HG02623 (cell line): Measurements from ENCODE around the gene LMOD3.

Experiments used
- ATAC-seq: cut with Tn5 transposase; IDR thresholded peaks from one replicate; pipeline ENCODE4 v1.9.1; 2021; ENCODE audit warnings: moderate library complexity; ENCODE audit not compliant: unreplicated experiment

Gene LMOD3

GRCh38 chr3:69122403-69122802, at the start of gene LMOD3:
Gene LMOD3, minus strand, starts transcription at chr3:69122595. Its CDS starts 209 bp downstream, at chr3:69122386.
- ATAC-seq = no peak

DNA sequence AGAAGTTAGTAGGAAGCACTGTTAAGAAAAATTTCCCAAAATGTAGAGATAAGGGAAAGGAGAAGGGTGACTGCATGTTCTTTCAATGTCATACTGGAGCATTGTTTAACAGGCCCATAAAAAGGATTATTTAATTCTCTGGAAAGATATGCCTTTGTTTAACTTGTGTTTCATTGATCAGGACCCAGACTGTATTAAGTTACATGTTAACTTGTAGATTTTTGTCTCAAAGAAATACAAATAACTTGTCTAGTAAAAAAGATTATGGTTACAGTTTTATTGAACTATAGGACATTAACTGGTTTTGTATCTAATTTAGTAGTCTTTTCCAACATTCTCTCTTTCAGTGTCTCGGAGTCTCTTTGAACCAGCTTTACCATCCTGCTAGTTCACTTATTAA, 49.7 kb upstream of the LMOD3 start:
- no peak for ATAC-seq

DNA sequence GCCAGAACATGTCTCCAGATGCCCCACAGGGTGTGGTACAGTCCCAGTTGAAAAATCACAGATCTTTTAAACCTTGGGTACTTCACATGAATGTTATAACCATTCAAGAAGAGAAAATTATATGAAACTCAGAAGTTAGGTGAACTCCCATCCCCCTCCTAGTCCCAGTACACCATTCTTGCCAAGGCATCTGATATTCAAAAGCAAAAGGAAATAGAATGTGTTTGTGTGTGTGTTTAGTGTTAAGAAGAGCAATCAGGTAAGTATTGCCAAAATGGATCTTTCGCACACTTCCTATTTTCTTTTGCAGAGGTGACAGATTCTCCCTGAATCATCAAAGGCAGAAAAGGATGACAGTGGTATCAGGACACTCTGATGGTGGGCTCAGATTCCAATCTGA, 44.1 kb upstream of the LMOD3 start:
- ATAC-seq = no peak

DNA sequence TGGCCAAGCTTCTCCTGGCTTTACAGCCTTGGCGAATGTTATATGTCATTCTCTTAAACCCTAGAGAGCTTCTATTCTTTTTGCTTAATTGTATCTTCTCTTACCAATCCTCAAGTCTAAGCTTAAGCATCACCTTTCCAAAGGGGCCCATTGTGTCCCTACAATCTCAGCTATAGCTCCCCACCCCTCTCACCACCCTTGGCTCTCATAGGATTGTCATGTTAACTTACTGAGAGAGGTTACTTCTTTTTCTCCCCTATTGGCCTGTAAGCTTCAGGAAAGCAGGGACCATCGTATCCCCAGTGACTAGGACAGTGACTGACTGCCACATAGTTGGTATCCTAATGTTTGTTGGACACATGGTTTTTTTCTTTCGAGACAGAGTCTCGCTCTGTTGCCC, 43.3 kb upstream of the LMOD3 start:
- ATAC-seq = no peak

- ATAC-seq = no peak
Measured at GRCh38 chr3:69164296-69164695, 41.9 kb upstream of the LMOD3 start.

- no peak for ATAC-seq
Measured at GRCh38 chr3:69162308-69162980, 40.0 kb upstream of the LMOD3 start.

- ATAC-seq = no peak
Measured at GRCh38 chr3:69161587-69162307, 39.4 kb upstream of the LMOD3 start.

- ATAC-seq = no peak
Measured at GRCh38 chr3:69160525-69160924, 38.1 kb upstream of the LMOD3 start.

GRCh38 chr3:69160107-69160506, 37.7 kb upstream of the LMOD3 start:
- no peak for ATAC-seq

DNA sequence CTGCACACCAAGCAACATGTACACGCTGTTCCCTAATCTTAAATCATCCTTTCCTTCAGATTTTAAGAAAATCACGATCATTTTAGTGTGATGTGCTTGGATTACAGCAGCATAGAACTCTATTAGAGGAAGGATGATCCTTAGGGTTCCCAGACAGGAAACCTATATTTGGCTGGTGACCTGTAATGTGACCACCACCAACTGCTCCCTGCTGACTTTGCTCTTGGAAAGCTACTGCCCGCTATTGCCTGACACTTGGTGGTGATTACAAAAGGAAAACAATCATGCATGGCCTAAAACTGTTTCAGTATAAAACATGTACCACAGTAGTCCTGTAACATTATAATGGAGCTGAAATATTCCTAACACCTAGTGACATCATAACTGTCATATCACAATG, 27.2 kb upstream of the LMOD3 start:
- ATAC-seq = no peak

DNA sequence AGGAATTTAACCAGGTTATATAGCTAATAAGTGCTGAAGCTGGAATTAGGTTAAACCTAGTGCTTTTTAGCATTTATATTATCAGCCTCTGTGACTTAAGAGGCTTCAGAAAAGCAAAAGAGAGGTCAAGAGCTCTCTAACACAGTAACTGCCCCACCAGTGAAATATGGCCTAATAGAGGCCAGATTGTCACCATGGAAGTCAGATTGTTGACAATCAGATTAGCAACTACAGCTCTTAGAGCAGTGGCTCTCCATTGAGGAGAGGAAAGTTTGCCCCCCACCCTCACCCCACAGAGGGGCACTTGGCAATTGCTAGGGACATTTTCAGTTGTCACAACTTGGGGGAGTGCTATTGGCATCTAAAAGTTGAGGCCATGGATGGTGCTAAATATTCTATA, 23.3 kb upstream of the LMOD3 start:
- ATAC-seq = no peak

- ATAC-seq = no peak
Measured at GRCh38 chr3:69144631-69145245, 22.3 kb upstream of the LMOD3 start.

DNA sequence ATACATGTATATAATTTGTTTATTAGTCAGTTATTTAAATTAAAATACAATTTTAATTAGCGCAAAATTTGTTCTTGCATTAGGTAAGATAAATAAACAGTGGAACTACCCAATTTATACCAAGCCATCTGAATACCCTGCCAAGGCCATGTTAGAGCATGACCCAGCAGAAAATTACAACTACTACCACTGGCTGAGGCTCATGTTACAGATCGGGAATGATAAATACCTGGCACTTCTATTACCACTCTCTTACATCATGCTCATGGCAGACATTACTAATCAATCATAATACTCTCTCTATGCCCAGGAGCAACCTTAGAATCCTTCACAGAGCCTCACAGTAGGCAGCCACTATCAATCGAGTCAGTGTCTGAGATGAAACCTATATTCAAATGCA, 21.2 kb upstream of the LMOD3 start:
- ATAC-seq = no peak

GRCh38 chr3:69142797-69143454, 20.5 kb upstream of the LMOD3 start:
- no peak for ATAC-seq

GRCh38 chr3:69142090-69142489, 19.7 kb upstream of the LMOD3 start:
- no peak for ATAC-seq

- no peak for ATAC-seq
Measured at GRCh38 chr3:69141313-69141712, 18.9 kb upstream of the LMOD3 start.

DNA sequence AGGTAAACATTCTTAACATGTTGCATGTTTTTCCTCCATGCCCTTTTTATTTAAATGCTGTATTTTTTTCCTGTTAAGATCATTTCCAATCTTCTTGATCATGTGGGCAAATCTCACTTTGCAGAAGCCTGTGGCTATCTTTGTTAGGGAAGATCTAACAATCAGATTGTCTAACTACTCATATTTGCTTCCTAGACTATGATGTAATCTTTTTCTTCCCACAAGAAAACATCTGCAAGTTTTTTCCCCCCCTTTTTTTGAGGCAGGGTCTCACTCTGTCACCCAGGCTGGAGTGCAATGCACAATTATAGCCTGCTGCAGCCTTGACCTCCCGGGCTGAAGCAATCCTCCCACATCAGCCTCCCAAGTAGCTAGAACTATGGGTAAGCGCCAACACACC, 15.0 kb upstream of the LMOD3 start:
- no peak for ATAC-seq

DNA sequence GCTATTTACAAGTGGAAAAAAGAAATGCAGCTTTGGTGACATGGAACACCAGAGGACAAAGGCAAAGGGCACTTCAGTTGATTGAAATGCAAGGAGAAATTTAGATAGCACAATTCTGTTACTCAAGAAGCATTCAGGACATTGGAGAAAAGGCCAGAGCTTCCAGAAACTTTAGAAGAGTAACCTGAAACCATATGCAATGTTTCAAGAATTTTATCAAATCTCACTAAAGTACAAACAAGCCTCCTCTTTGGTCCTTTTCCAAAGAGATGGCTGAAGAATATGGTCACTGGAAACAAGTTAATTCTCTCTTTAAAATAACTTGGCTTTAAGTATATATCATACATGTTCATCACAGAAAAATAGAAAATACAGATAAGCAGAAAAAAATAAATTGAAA, 14.6 kb upstream of the LMOD3 start:
- no peak for ATAC-seq

- peak; percentile 92 for ATAC-seq
Measured at GRCh38 chr3:69130689-69131088, 8.3 kb upstream of the LMOD3 start.

GRCh38 chr3:69129531-69129930, 7.1 kb upstream of the LMOD3 start:
- no peak for ATAC-seq

DNA sequence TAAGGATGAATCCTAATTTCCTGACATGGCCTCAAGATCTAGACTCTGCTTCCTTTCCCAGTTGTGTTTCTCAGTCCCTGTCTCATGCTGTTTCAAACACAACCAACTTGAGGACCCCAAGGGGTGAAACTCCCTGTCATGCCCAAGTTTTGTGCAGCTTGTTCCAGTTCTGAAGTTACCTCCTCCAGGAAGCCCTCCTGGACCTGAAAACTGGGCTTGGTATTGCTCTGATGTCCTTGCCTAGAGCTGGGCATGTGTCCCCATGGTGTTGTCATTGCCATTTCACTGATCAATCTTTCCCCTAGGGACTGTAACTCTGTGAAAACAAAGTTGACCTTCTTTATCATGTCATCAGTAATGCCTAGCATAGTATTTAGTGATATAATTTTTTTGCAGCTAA, 6.1 kb upstream of the LMOD3 start:
- ATAC-seq = no peak

DNA sequence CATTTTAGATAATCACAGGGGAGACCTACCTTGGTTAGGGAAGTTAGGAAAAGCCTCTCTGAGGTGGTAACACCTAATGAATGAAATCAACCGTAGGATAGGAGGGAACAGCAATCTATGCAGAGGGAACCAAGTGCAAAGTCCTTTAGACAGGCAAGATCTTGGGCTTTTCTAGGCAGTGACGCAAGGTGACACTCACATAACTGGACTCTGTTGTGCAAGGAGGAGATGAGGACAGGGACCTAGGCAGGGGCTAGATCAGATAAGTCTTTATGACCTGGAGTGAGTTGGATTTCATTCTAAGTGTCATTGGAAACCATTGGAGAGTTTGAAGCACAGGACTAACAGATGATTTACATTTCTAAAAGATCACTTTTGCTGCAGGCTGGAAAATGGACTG, 4.6 kb upstream of the LMOD3 start:
- no peak for ATAC-seq
